Liver (tissue), 9 donors: ENCODE data around the gene EPPIN. TPM values are rescaled to one million over a fixed set of nuclear protein-coding genes. Genes with fewer than 3 reads are reported as not detected.

ENCODE experiments used
- DNase-seq: peaks from one replicate; pipeline ENCODE4 v3.0.0-alpha.2; 2017; ENCODE audit warnings: low spot score
- H3K27ac ChIP-seq, 2 donors: one replicate each; pipeline ENCODE4 v1.7.0; 2013; ENCODE audit warnings: inconsistent platforms in 2 of 2, low read length in 2 of 2, control low read depth in 1 of 2, low read depth in 1 of 2, mild to moderate bottlenecking in 1 of 2
- H3K27me3 ChIP-seq, 4 donors: one replicate each; pipeline versions ENCODE4 v1.6.1 to v1.7.0; 2013; ENCODE audit warnings: low read length in 3 of 4, inconsistent platforms in 1 of 4, mild to moderate bottlenecking in 1 of 4, moderate library complexity in 1 of 4; ENCODE audit not compliant: control insufficient read depth in 4 of 4, insufficient read depth in 4 of 4
- H3K36me3 ChIP-seq, 4 donors: one replicate each; pipeline versions ENCODE4 v1.6.1 to v1.7.0; 2013; ENCODE audit warnings: low read length in 3 of 4, mild to moderate bottlenecking in 3 of 4, low read depth in 1 of 4, moderate library complexity in 1 of 4; ENCODE audit not compliant: control insufficient read depth in 4 of 4, insufficient read depth in 3 of 4
- H3K4me1 ChIP-seq, 4 donors: one replicate each; pipeline versions ENCODE4 v1.6.1 to v1.7.0; 2013; ENCODE audit warnings: low read length in 3 of 4, mild to moderate bottlenecking in 3 of 4, moderate library complexity in 1 of 4; ENCODE audit not compliant: control insufficient read depth in 4 of 4, insufficient read depth in 4 of 4
- H3K4me3 ChIP-seq, 3 donors: one replicate each; pipeline versions ENCODE4 v1.6.1 to v1.7.0; 2013; ENCODE audit warnings: low read length in 3 of 3, control low read depth in 1 of 3, low read depth in 1 of 3, mild to moderate bottlenecking in 1 of 3
- H3K9ac ChIP-seq, 2 donors: one replicate each; pipeline ENCODE4 v1.7.0; 2013; ENCODE audit warnings: low read length in 2 of 2, mild to moderate bottlenecking in 2 of 2, moderate library complexity in 2 of 2, control low read depth in 1 of 2, low read depth in 1 of 2
- H3K9me3 ChIP-seq, 4 donors: one replicate each; pipeline versions ENCODE4 v1.6.1 to v1.7.0; 2013; ENCODE audit warnings: low read length in 3 of 4; ENCODE audit not compliant: control insufficient read depth in 4 of 4
- ATF3 ChIP-seq: IDR thresholded peaks from 2 replicates; pipeline ENCODE4 v1.6.1; 2016; ENCODE audit warnings: antibody characterized with exemption
- CTCF ChIP-seq: fragments of 150-350 bp; IDR thresholded peaks from 2 replicates; pipeline ENCODE4 v1.5.1; 2017; ENCODE audit warnings: improper control_type of control experiment, low read depth, low read length; ENCODE audit not compliant: missing input control
- FOXA1 ChIP-seq: IDR thresholded peaks from 2 replicates; pipeline ENCODE4 v1.6.1; 2016; ENCODE audit warnings: antibody characterized with exemption
- FOXA2 ChIP-seq: IDR thresholded peaks from 2 replicates; pipeline ENCODE4 v1.6.1; 2016; ENCODE audit warnings: antibody characterized with exemption
- GABPA ChIP-seq, 2 donors: IDR thresholded peaks in 1 of 2; conservative IDR thresholded peaks in 1 of 2; 2 replicates each; pipeline ENCODE4 v1.6.1; 2016; ENCODE audit warnings: antibody characterized with exemption in 2 of 2, mild to moderate bottlenecking in 1 of 2, moderate library complexity in 1 of 2
- HNF4G ChIP-seq: IDR thresholded peaks from 2 replicates; pipeline ENCODE4 v1.6.1; 2016; ENCODE audit warnings: antibody characterized with exemption
- JUND ChIP-seq, 2 donors: IDR thresholded peaks; 2 replicates each; pipeline ENCODE4 v1.6.1; 2016; ENCODE audit warnings: antibody characterized with exemption in 2 of 2
- MAX ChIP-seq: IDR thresholded peaks from 2 replicates; pipeline ENCODE4 v1.6.1; 2016; ENCODE audit warnings: antibody characterized with exemption
- RAD21 ChIP-seq, 2 donors: IDR thresholded peaks; 2 replicates each; pipeline ENCODE4 v1.6.1; 2016; ENCODE audit warnings: antibody characterized with exemption in 2 of 2, mild to moderate bottlenecking in 2 of 2
- REST ChIP-seq: IDR thresholded peaks from 2 replicates; pipeline ENCODE4 v1.6.1; 2016; ENCODE audit warnings: antibody characterized with exemption, mild to moderate bottlenecking
- RXRA ChIP-seq, 2 donors: IDR thresholded peaks; 2 replicates each; pipeline ENCODE4 v1.6.1; 2017 to 2018; ENCODE audit warnings: antibody characterized with exemption in 2 of 2, mild to moderate bottlenecking in 1 of 2
- ZBTB33 ChIP-seq: IDR thresholded peaks from 2 replicates; pipeline ENCODE4 v1.6.1; 2016; ENCODE audit warnings: antibody characterized with exemption
- WGBS: extraction: QIAGEN DNeasy Blood & Tissue Kit; methylation state at CpG from one replicate; pipeline ENCODE4 v1.1.7; 2013; 5-methylcytosine and 5-hydroxymethylcytosine counted together
- polyA plus RNA-seq, 2 donors: library from polyadenylated mRNA; stranded (reverse) in 1 of 2; unstranded in 1 of 2; fragments of 200-250 nt in 1 of 2; fragments of >200 nt in 1 of 2; fragmentation: Nextera tagmentation in 1 of 2; extraction: Ambion mirVana in 1 of 2; gene quantifications; one replicate each; pipeline versions ENCODE4 v1.2.1 to v1.2.3, GENCODE V29; 2013 to 2015
- total RNA-seq, 2 donors: library from RNA; depleted of rRNA; stranded (reverse); fragments of >200 nt; gene quantifications; one replicate each; pipeline ENCODE4 v1.2.3, GENCODE V29; 2014
- donor health status: healthy.
- donor health status: healthy.
- donor health status: healthy.
- donor health status: healthy.
- donor health status: healthy.

The EPPIN gene
- total and polyA plus RNA-seq, 4 donors = not detected

- WGBS = 66% methylated on average over 5 of the region's 5 CpGs
- no peak within 1 kb of the TSS for H3K9ac ChIP-seq
Measured at GRCh38 chr20:45515147-45515913, 31.9 kb downstream of the EPPIN start, which contains the start of gene SPINT3. SPINT3 (minus strand) TSS chr20:45515622; CDS start chr20:45515608, 14 bp downstream.

GRCh38 chr20:45510242-45510862 lies 36.8 kb downstream of the EPPIN start:
- TF ChIP-seq CTCF (no peak), REST (no peak), ZBTB33 (no peak)
- Histone ChIP-seq H3K27ac (no peak overlapping the region), H3K27me3 (peaks cover 0 to 4% (median 0%) of the 10 kb centered on the region in 4 donors), H3K4me1 (no peaks in the 10 kb centered on the region), H3K9ac (no peak overlapping the region), H3K4me3 (no peak overlapping the region), H3K9me3 (no peaks in the 10 kb centered on the region), H3K36me3 (no peaks in the 10 kb centered on the region)
- DNase-seq = no peak
- 78% methylated on average over 5 of the region's 5 CpGs for WGBS

More at GRCh38 chr20:45515147-45515913, 31.9 kb downstream of the EPPIN start, which contains the start of gene SPINT3:
- Histone ChIP-seq H3K27ac (no peak within 1 kb of the TSS), H3K4me3 (no peak within 1 kb of the TSS), H3K27me3 (no peaks in the 10 kb centered on the region), H3K4me1 (no peaks in the 10 kb centered on the region), H3K9me3 (no peaks in the 10 kb centered on the region), H3K36me3 (no peaks in the 10 kb centered on the region)
- TF ChIP-seq GABPA (IDR thresholded peaks at IDR 0.05 in 1 of 2, conservative IDR thresholded peaks at IDR 0.05 in 1 of 2) (no peak), FOXA2 (no peak), HNF4G (no peak), MAX (no peak), ATF3 (no peak), RAD21 (IDR thresholded peaks at IDR 0.05) (no peak), RXRA (IDR thresholded peaks at IDR 0.05) (no peak), FOXA1 (no peak), JUND (IDR thresholded peaks at IDR 0.05) (no peak)
- no peak for DNase-seq
